Putamen (tissue), 1 donor: ENCODE results near the gene HOXA11.

Experiments
- DNase-seq: peaks from one replicate; pipeline ENCODE4 v3.0.0-alpha.2; 2016; ENCODE audit warnings: low spot score

Gene HOXA11

DNA sequence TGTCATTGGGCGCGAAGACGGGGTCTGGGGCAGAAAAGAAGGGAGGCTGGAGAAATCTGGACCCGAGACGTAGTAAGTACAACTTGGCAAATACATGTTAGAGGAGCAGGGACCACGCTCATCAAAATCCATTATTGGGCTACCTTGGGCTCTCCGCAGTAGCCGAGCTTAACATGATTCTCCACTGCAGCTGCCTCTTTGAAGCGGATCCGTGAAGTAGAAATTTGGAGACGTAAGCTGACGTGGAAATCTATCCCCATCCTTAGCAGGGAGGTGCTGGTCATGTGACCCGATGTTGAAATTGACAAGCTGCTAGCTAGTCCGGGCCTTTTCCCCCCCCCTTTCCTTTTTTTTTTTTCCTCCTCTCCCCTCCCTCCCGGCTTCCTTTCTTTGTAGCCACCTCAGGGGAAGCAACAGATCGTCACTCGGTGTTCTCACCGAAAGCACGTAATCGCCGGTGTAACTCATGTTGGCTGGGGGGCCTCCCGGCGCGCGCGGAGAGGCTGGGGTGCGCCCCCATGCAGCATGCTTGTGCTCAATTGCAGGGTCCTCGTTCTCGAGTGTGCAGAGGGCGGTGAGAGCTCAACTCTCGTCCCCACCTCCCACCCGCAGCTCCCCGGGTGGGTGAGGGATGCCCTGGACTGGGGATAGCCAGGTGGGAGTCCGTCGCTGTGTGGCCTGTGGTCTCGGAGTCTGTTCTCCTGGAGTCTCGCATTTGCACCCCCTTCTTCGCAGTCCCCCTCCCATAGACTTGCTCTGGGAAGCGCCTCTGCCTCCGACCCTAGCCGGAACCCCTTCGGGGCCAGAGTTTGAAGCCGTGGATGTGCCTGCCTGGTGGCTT lies at the start of gene HOXA11:
TSS of gene HOXA11 (minus strand) at position 220 of the 841 bp plus-strand sequence. CDS start at position 132, 88 bp downstream.
- no peak for DNase-seq

DNA sequence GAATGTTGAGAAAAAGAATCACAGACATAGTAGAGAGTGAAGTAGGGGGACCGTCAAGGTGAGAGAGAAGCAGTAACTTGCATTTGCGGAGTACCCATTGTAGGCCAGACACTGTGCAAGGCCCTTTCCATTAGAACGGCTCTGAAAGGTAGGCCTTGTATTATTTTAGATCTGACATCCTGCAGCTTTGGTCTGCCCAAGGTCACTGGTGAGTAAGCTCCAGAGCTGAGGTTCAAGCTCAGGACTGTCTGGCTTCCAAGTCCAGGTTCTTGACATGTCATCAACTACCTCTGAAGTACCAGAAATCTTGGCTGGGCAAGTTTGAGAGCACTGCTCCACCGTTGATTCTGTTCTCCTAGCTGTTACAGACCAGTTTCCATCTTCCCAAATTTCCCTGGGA lies 44.4 kb upstream of the HOXA11 start:
- no peak for DNase-seq

GRCh38 chr7:27224983-27225934 lies 40.2 kb upstream of the HOXA11 start:
- no peak for DNase-seq

GRCh38 chr7:27223941-27224575 lies 39.0 kb upstream of the HOXA11 start:
- DNase-seq = no peak

DNA sequence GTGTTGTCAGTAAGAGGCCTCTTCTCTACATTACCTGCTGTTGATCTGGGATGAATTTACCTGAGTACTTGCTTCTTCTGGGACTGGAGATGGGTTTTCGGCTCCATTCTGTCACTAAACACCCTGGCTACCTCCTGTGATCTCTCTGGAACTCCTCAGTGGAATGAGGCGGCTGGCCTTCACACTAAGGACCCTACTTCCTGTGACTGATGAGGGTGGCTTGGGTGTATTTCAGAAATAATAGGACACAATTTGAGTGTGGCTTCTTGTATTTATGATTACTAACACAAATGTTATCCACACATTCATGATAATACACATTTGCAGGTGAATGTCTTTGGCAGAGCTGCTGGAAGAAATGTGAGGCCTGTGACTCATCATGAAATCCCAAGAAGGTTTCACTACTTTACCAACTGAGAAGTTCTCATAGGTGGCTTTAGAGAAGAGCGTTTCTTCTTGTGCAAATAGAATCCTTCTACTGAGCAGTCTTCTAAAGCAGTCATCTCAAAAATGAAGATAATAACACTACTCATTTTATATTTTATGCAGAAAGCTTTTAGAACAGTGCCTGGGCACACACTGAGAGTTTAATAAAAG lies 36.3 kb upstream of the HOXA11 start:
- no peak for DNase-seq

- DNase-seq = no peak
These were observed 35.5 kb upstream of the HOXA11 start for GRCh38 chr7:27220440-27220955.

DNA sequence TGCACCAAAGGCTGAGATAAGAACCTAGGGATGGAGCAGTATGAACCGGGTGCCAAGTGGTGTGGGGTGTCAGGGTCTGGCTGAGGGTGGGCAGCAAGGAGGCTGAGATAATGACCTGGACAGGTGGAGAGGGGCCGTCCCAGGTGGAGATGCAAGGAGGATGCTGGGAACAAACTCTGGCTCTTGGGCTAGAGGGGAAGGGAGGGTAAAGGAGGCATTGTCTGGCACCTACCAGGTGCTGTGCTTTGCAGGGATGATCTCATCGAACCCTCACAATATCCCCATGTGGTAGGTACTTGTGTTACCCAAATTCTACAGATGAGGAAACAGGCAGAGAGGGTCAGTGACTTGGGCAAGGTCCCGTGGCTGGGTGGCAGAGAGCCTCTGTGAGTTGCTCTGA lies 34.8 kb upstream of the HOXA11 start:
- no peak for DNase-seq

- DNase-seq = no peak
These were observed 32.9 kb upstream of the HOXA11 start for GRCh38 chr7:27217951-27218350.

DNA sequence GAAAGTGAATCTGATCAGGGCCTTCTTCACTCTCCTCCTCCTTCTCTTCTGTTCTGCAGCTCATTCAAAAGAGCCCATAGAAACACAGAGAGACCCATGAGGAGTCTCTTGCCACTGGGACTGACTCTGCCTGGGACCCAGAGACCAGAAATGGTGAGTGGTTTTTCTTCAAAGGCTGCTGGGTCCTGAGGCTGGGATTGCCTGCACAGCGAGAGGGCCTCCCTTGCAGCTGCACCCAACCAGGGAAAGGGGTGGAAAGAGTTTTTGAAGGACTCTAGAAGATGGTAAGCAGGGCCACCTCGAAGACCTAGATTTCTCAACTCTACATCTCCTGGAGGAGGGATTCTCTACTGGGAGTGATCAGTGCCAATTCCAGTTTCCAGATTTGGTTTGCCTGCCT lies 30.3 kb upstream of the HOXA11 start:
- no peak for DNase-seq

DNA sequence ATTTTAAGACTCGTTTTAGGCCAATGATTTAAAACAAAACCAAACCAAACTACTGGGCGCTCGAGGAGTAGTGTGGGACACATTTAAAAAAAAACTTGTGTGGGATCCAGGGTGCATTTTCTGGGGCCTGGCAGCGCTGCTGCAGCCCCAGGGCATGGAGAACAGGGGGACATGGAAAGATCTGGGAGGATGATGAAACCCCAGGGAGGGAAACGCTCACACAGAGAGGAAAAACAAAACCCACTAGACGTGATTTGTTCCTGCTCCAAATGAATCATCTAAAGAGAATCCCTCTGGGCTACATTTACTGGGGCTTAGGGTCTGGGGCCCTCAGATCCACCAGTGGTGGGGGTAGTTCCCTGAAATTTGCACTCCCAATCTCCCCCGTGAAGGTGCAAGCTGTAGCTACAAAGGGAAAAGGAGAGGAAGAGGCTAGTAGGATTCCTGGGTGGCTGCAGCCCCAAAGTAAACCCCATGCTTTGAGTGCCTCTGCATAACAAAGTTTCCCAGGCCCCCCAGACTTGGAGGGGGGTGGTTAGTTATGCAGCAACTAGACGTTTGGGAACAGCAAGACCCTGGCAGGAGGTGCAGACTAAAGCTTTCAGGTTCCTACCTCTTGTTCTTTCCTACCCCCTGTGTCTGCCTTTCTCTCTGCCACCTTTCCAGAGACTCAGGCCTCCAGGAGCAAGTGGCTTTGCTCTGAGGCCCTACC lies 29.4 kb upstream of the HOXA11 start:
- no peak for DNase-seq

DNA sequence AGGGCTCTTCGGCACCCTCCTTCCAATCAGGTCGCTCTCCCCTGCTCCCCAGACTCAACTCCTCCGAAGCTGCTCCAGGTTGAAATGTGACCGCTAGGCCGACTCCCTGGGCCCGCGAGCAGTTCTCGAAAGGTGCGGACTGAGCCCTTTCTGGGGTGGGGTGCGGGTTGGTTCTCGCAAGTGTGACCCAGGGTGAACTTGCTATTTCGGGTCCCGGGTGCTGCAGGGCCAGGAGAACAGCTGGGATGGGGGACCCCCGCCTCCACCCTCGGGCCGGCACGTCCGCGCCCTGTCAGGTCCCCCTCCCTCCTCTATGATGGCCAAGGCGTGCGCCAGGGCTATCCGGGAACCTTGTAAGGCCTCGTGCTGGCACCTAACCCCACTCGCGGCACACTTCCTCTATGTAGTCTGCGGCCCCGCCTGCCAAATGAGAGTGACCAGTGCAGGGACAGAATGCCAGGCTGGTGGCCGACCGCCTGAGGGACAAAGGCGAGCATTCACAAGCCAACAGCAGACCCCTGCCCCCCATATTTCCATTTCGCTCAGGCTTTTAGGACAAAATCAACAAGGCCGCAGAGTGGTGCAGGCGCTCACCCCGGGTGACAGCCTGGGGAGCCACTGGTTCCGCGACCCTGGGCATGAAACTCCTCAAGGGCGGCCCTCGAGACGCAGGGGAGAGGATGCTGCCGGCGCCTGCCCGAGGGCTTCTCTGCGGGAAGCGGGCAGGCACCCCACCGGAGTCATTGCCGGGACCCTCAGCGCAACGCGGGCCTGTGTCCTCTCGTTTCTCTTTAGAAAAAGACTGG lies 28.6 kb upstream of the HOXA11 start:
- no peak for DNase-seq

GRCh38 chr7:27212497-27213432 lies 27.7 kb upstream of the HOXA11 start:
- DNase-seq = no peak

DNA sequence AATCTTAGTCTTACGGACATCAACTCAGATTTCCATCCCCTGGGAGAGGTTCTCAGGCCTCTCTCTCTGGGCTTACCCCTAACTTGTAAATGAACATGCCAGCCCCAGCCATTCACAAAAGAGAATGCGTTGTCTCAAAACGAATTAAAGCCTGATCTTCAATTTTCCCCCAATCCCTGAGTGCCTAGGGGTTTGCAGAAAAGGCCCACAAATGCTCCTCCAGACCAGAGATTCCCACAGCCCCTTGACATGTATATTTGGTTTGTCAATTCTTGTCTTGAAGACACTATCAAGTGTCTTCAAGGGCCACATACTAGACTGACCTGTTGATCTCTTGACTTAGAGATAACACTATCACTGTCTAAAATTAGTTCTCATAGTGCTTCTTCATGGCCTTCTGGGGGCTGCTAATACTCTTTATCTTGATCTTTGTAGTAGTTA lies 26.8 kb upstream of the HOXA11 start:
- no peak for DNase-seq

DNA sequence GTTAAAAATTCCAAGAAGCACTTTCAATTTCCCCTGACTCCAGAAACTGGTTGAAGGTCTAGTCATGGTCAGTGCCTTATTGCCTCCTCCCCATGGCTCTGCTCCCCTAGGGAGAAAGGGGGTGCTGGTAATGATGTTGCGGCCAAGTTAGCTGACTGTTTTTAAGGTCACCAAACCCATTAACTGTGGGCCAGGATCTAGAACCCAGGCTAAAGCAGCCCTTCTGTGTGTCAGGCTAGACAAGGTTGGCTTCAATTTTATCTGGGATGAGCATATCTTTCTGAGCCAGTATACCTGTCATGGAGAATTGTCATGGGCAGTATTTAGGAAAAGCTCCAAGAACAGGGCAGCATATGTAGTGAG lies 26.0 kb upstream of the HOXA11 start:
- DNase-seq = no peak

DNA sequence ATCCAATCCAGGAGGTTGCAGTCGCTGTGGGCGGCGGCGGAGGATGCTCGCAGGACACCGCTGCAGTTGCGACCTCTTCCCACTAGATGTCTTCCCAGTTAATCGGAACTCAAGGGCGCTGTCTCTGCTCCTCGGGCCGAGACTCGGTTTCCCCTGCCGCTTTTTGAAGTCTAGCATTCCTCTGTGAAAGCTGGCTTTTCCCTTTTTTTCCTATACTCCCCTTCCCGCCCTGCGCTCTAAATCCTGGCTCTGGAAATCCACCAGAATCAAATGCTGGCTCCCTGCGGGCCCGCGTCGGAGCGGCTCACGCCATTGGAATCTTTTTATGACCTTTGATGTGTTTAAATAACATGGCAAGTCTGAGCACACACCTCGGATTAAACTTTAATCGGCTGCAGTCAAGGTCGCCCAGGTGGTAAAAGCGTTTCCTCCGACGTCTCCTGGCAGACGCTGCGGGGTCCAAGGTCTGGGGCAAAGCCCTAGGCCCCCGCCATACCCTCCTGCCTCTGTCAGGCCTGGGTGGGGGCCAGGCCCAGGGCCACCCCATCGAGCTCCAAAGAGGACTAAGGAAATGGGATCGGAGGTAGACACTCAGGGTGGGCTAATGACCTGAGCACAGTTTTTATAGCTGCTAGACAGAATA lies 25.5 kb upstream of the HOXA11 start:
- no peak for DNase-seq

- DNase-seq = no peak
These were observed 25.0 kb upstream of the HOXA11 start for GRCh38 chr7:27209933-27210440.

GRCh38 chr7:27208998-27209397 lies 24.0 kb upstream of the HOXA11 start:
- no peak for DNase-seq

DNA sequence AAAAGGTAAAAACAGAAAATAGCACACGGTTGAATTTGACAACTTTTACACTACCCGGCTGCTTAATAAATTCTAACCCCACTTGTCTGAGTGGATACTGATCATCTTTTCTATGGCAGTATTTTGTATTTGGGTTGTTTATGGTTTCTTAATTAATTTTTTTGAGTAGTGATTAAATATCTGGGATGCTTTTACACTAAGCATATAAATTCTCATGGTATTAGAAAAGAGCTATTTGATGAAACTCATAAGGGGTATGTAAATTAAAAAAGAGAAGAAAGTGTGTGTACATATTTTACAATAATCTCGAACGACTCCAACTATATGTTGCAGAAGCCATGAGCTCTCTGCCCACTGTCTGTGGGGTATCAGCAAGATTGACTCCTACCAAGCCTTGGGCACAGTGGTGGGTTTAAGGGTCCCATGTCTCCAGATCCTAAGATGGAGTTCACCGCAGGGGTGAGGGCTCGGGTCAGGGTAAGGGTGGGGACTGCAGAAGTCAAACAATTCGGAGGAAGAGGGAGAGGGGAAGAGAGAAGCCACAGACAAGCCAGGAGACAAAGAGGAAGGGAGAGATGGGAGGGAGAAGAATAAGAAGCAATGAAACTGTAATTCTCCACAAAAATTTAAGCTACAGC lies 22.4 kb upstream of the HOXA11 start:
- DNase-seq = no peak
